ENCODE results near the gene CROCC.
"Not testable (repeated sequence)": the region's sequence is repeated elsewhere in the genome, so short reads cannot be mapped to it uniquely, and the experiment has no call there.

CROCC gene

GRCh38 chr1:16938351-16939321, 16.9 kb downstream of the CROCC start:
- DNase-seq (ENCODE audit: low read depth), result no peak

DNA sequence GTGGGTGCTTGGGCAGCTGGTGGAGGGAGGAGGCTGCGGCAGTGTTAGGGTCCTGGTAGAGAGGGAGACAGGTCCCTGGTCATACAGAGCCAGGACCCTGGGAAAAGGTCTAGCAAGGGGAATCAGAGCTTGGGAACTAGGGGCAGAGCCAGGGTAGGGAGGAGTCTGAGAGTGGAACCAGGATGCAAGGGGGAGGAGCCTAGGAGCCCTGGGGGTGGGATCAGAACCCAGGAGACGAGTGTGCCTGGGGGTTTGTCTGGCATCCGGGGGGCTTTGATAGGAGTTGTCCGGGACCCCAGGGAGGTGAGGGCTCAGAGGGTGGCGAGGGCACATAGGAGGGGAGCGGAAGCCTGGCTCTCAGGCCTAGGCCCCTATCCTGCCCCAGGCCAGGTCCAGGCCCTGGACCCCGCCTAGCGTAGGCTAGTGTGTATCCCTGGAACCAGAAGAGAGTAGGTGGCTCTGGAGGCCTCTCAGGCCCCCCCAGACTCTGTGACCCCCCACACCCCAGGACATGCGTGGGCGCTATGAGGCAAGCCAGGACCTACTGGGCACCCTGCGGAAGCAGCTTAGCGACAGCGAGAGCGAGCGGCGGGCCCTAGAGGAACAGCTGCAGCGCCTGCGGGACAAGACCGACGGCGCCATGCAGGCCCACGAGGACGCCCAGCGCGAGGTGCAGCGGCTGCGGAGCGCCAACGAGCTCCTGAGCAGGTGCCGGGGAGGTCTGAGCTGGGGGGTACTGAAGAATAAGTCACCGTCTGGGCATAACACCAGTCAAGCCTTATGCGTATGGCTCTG, 17.9 kb downstream of the CROCC start:
- DNase-seq (ENCODE audit: low read depth), result not testable (repeated sequence)

DNA sequence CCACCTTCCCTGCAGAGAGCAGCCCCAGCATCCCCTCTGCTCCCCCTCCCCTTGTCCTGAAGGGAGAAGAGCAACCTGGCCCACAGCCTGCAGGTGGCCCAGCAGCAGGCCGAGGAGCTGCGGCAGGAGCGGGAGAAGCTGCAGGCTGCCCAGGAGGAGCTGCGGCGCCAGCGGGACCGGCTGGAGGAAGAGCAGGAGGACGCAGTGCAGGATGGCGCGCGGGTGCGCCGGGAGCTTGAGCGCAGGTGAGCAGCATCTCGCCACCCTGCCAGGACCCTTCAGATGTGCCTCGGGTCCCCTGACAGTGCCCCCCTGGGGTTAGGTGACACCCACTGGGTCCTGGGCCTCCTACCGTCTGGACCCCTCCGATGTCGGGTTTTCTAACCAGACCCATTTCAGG, 22.3 kb downstream of the CROCC start:
- DNase-seq (ENCODE audit: low read depth), result no peak

- DNase-seq (ENCODE audit: low read depth), result not testable (repeated sequence)
Observed at GRCh38 chr1:16945512-16945911, 23.8 kb downstream of the CROCC start.

- not testable (repeated sequence) for DNase-seq (ENCODE audit: low read depth)
Observed at GRCh38 chr1:16946185-16946584, 24.5 kb downstream of the CROCC start.

DNA sequence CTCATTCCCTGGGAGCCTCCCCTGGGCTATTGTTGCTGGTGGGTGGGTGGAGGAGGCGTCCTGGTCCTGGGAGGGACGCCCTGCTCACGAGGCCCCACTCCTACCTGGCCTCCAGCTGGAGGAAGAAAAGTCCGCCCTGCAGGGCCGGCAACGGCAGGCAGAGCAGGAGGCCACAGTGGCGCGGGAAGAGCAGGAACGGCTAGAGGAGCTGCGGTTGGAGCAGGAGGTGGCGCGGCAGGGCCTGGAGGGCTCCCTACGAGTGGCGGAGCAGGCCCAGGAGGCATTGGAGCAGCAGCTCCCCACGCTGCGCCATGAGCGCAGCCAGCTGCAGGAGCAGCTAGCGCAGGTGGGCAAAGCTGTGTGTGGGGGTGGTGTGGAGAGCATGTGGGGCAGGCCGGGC, 24.9 kb downstream of the CROCC start:
- no peak for DNase-seq (ENCODE audit: low read depth)

GRCh38 chr1:16948282-16948891, 26.7 kb downstream of the CROCC start:
- not testable (repeated sequence) for DNase-seq (ENCODE audit: low read depth)

- not testable (repeated sequence) for DNase-seq (ENCODE audit: low read depth)
Observed at GRCh38 chr1:16949026-16949425, 27.3 kb downstream of the CROCC start.

- not testable (repeated sequence) for DNase-seq (ENCODE audit: low read depth)
Observed at GRCh38 chr1:16952376-16952775, 30.6 kb downstream of the CROCC start.

DNA sequence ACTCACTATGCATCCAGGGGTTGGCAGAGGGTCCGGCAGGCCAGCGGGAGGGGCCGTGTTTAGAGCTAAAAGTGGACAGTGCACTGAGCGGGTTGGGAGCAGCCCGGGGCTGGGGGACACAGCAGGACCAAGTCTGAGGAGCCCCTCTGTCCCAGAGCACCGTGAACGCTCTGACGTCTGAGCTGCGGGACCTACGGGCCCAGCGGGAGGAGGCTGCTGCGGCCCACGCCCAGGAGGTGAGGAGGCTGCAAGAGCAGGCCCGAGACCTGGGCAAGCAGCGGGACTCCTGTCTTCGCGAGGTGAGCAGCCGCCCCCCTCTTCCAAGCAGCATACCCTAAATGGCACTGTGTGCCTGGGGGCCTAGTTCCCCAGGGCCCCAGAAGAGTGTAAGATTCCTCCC, 32.8 kb downstream of the CROCC start:
- no peak for DNase-seq (ENCODE audit: low read depth)

DNA sequence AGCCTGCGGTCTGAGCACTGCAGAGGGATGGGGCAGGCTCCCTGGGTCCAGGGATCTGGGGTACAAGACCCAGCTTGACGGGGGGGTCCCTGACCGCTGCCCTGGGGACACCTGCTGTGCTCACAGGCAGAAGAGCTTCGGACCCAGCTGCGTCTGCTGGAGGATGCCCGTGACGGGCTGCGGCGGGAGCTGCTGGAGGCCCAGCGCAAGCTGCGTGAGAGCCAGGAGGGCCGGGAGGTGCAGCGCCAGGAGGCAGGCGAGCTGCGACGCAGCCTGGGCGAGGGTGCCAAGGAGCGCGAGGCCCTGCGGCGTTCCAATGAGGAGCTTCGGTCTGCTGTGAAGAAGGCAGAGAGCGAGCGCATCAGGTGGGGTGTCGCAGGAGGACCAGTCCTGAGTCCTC, 33.5 kb downstream of the CROCC start:
- no peak for DNase-seq (ENCODE audit: low read depth)

DNA sequence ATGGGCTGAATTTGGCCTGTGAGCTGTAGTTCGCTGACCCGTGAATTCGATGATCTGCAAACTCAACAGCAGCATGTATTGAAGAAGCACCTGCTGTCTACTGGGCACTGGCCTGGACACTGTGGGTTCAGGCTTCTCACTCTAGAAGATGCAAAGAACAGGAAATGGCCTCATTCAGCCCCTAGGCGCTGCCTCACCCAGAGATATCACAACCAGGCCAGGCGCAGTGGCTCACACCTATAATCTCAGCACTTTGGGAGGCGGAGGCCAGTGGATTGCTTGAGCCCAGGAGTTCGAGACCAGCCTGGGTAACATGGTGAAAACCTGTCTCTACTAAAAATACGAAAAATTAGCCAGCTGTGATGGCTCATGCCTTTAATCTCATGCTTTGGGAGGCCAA, 35.0 kb downstream of the CROCC start:
- no peak for DNase-seq (ENCODE audit: low read depth)

- no peak for DNase-seq (ENCODE audit: low read depth)
Observed at GRCh38 chr1:16957731-16958130, 36.0 kb downstream of the CROCC start.

DNA sequence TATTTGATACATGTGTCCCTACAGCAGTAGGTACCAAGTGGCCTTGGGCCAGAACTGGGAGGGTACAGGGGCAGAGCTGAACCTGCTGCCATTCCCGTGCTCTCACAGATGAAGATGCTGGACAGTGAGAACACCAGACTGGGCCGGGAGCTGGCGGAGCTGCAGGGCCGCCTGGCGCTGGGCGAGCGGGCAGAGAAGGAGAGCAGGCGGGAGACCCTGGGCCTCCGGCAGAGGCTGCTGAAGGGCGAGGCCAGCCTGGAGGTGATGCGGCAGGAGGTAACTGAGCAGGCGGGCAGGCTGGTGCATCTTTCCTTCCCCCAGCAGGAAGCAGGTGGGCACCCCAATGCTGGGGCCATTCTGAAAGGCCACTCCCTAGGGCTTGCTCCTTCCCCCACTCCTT, 36.7 kb downstream of the CROCC start:
- DNase-seq (ENCODE audit: low read depth), result no peak

GRCh38 chr1:16960560-16961296, 39.0 kb downstream of the CROCC start:
- peak; percentile 68 for DNase-seq (ENCODE audit: low read depth)

GRCh38 chr1:16961297-16962133, 39.8 kb downstream of the CROCC start:
- DNase-seq (ENCODE audit: low read depth), result no peak

DNA sequence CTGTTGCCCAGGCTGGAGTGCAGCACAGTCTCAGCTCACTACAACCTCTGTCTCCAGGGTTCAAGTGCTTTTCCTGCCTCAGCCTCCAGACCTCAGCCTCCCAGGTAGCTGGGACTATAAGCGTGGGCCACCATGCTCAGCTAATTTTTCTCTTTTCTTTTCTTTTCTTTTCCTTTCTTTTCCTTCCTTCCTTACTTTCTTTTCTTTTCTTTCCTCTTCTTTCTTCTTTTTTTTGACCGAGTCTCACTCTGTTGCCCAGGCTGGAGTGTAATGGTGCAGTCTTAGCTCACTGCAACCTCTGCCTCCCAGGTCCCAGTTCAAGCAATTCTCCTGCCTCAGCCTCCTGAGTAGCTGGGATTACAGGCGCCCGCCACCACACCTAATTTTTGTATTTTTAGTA, 42.4 kb downstream of the CROCC start:
- not testable (repeated sequence) for DNase-seq (ENCODE audit: low read depth)

- no peak for DNase-seq (ENCODE audit: low read depth)
Observed at GRCh38 chr1:16965486-16966067, 43.8 kb downstream of the CROCC start.

DNA sequence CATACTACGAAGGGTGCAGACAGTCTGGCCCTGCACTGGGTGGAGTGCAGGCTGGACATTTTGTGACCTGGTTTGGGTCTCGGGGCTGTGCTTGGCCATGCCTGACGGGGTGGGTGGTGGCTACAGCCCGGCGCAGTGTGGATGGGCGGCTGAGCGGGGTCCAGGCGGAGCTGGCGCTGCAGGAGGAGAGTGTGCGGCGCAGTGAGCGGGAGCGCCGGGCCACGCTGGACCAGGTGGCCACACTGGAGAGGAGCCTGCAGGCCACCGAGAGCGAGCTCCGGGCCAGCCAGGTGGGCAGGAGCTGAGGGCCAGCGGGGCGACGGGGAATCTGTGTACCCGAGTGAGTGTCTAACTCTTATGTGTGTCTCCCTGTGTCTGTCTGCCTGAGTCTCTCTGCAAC, 44.6 kb downstream of the CROCC start:
- DNase-seq (ENCODE audit: low read depth), result no peak

DNA sequence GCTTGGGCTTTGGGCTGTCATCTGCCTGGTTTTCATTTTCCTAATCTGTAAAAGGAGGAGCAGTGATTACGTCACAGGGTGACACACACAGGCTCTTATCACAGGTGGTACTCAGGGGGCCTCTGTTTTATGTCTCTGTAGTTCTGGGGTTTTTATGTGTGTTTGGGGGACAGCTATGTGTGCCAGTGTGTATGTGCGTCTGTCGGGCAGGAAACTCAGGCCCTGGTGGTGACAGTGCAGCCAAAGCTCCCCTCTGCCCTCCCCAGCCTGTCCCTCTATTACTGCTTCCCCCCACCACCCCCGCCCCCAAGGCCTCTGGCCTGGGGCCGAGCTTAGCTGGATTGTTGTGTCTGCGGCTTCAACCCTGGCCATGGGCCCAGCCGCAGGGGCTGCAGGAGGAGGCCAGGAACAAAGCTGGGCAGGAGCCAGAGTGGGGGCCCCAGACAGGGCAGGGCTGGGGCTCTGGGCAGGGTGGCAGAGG, 45.4 kb downstream of the CROCC start:
- DNase-seq (ENCODE audit: low read depth), result no peak
